Measurements from ENCODE around the gene PRLH. TPM values are rescaled to one million over a fixed set of nuclear protein-coding genes. Genes with fewer than 3 reads are reported as not detected.

Gene PRLH
- total and polyA plus RNA-seq, 2 of the 13 experiments (the other 11 are each of a cell fraction or from before 2014, with no cell fraction given), result not detected

GRCh38 chr2:237525559-237526157, 40.7 kb upstream of the PRLH start:
- no TSS peak for BruUV-seq (replicated peaks)
- TF ChIP-seq SETDB1 (CRISPR knock-in tag; IDR thresholded peaks at IDR 0.05; ENCODE audit: borderline replicate concordance), result no peak
- TF ChIP-seq ZNF512 (CRISPR knock-in tag; IDR thresholded peaks at IDR 0.05), result no peak
- TF ChIP-seq CSRNP1 (CRISPR knock-in tag; IDR thresholded peaks at IDR 0.05), result no peak
- TF ChIP-seq ATRX (CRISPR knock-in tag; IDR thresholded peaks at IDR 0.05; ENCODE audit: borderline replicate concordance), result no peak
- TF ChIP-seq ZNF879 (CRISPR knock-in tag; IDR thresholded peaks at IDR 0.05), result no peak
- no peak for TF ChIP-seq ZNF674 (CRISPR knock-in tag; IDR thresholded peaks at IDR 0.05; ENCODE audit: low read depth)
- no peak for FAIRE-seq
- peak; percentile 45 for ATAC-seq
- WGBS (ENCODE audit: low lambda C conversion rate), result 70% methylated on average over 4 of the region's 17 CpGs
- POLR2A ChIA-PET, result no interaction called here
- no peaks in the 10 kb centered on the region for H3K36me3 ChIP-seq (replicated peaks in 1 of 2; ENCODE audit: control insufficient read depth in 1 of 2, insufficient read depth in 2 of 2, low read length in 2 of 2)
- no peaks in the 10 kb centered on the region for H3K9me3 ChIP-seq (ENCODE audit: low read length)
- peaks cover 3 to 29% of the 10 kb centered on the region in 2 experiments; a peak in 4 of 5 replicates for H3K27me3 ChIP-seq (ENCODE audit: control insufficient read depth in 1 of 2, insufficient read depth in 2 of 2, low read length in 2 of 2)
- no peak overlapping the region for H3K4me3 ChIP-seq (replicated peaks in 1 of 3; ENCODE audit: insufficient read depth in 1 of 3, low read depth in 2 of 3, low read length in 3 of 3)
- in situ Hi-C loops (cut with HindIII; ENCODE audit: extremely low pct_ligation_motif_present, low pct_unique_long_range_greater_than_20kb), result no loop called here
- intact Hi-C loops (cut with micrococcal nuclease; ENCODE audit: unreplicated experiment), result no loop called here
- no peak overlapping the region for H2AFZ ChIP-seq (ENCODE audit: low read length)
- CTCF ChIA-PET (ENCODE audit: low intra/inter-chr PET ratio, low total read pairs), result no interaction called here
- peaks cover 9% of the 10 kb centered on the region for H3K4me1 ChIP-seq (ENCODE audit: insufficient read depth, low read length)
- DNase-seq (ENCODE audit: low spot score), result no peak
- H3K4me2 ChIP-seq (ENCODE audit: low read depth, low read length), result no peak overlapping the region
- H3K9ac ChIP-seq (ENCODE audit: insufficient read depth, low read depth, low read length), result no peak overlapping the region
- H3K27ac ChIP-seq (ENCODE audit: extremely low read length, insufficient read depth, low read length), result no peak overlapping the region
- no peaks in the 10 kb centered on the region for H4K20me1 ChIP-seq (ENCODE audit: insufficient read depth, low read length)
- no peaks in the 10 kb centered on the region for H3K79me2 ChIP-seq (ENCODE audit: insufficient read depth, low read length)
